H1 (cell line): ENCODE measurements around the gene CYSRT1. TPM values are rescaled to one million over a fixed set of nuclear protein-coding genes. Genes with fewer than 3 reads are reported as not detected.

Experiments
- CTCF ChIA-PET: fragments of 300-600 bp; sonication (Branson Sonifier 250); formaldehyde crosslinking; loops from one replicate; lab custom pipeline; 2021; ENCODE audit not compliant: partially characterized antibody; lab: Charles Lee
- POLR2A ChIA-PET: fragments of 300-600 bp; sonication (Branson Sonifier 250); formaldehyde crosslinking; loops from one replicate; lab custom pipeline; 2021; ENCODE audit warnings: inconsistent platforms; ENCODE audit not compliant: partially characterized antibody; lab: Charles Lee
- DNase-seq, 2 experiments: peaks; one replicate each; pipeline versions ENCODE4 v3.0.0 to v3.0.0-alpha.2; 2010 to 2022; ENCODE audit warnings: low spot score in 2 of 2, low read depth in 1 of 2, mixed read lengths in 1 of 2
- FAIRE-seq: peaks from 2 replicates; lab custom pipeline; 2011; peaks lifted over from hg19 to GRCh38; lab: Jason Lieb, UNC
- H2AFZ ChIP-seq: 2 replicates; pipeline ENCODE4 v1.8.1; 2012; ENCODE audit warnings: low read length, inconsistent platforms
- H2AK5ac ChIP-seq: 2 replicates; pipeline ENCODE4 v1.6.1; 2013; ENCODE audit warnings: low read depth, low read length
- H2BK120ac ChIP-seq: replicated peaks from 2 replicates; pipeline ENCODE3; 2013; ENCODE audit warnings: low read depth, low read length, inconsistent platforms
- H2BK12ac ChIP-seq: 2 replicates; pipeline ENCODE4 v1.6.1; 2013; ENCODE audit warnings: low read depth, low read length
- H2BK15ac ChIP-seq: 2 replicates; pipeline ENCODE4 v1.6.1; 2013; ENCODE audit warnings: low read length
- H2BK20ac ChIP-seq: 2 replicates; pipeline ENCODE4 v1.6.1; 2013; ENCODE audit warnings: low read length
- H2BK5ac ChIP-seq: 2 replicates; pipeline ENCODE4 v1.6.1; 2013; ENCODE audit warnings: low read depth, low read length
- H3K14ac ChIP-seq: 2 replicates; pipeline ENCODE4 v1.6.1; 2013; ENCODE audit warnings: inconsistent platforms; ENCODE audit not compliant: insufficient read length
- H3K18ac ChIP-seq: 2 replicates; pipeline ENCODE4 v1.6.1; 2013; ENCODE audit warnings: low read length; ENCODE audit errors: extremely low read depth
- H3K23ac ChIP-seq: 2 replicates; pipeline ENCODE4 v1.6.1; 2013; ENCODE audit warnings: inconsistent platforms; ENCODE audit not compliant: insufficient read length
- H3K23me2 ChIP-seq: 2 replicates; pipeline ENCODE4 v1.6.1; 2013; ENCODE audit warnings: low read depth, low read length
- H3K27ac ChIP-seq: 2 replicates; pipeline ENCODE4 v1.6.1; 2011; ENCODE audit warnings: low read depth, low read length, inconsistent platforms
- H3K27me3 ChIP-seq, 4 experiments: replicated peaks in 1 of 4; 1 replicate in 1 of 4; 2 replicates in 3 of 4; pipeline versions ENCODE4 v1.6.1 to v1.8.1; 2011 to 2013; ENCODE audit warnings: low read length in 3 of 4, mild to moderate bottlenecking in 3 of 4, inconsistent platforms in 2 of 4, mixed read lengths in 2 of 4, moderate library complexity in 1 of 4; ENCODE audit not compliant: control insufficient read depth in 3 of 4, insufficient read depth in 3 of 4; ENCODE audit errors: extremely low read depth in 1 of 4
- H3K36me3 ChIP-seq, 4 experiments: 2 replicates each; pipeline versions ENCODE4 v1.6.1 to v1.8.1; 2011 to 2013; ENCODE audit warnings: mild to moderate bottlenecking in 4 of 4, low read length in 3 of 4, moderate library complexity in 2 of 4, control low read depth in 1 of 4, inconsistent platforms in 1 of 4; ENCODE audit not compliant: insufficient read depth in 4 of 4, control insufficient read depth in 2 of 4
- H3K4ac ChIP-seq: replicated peaks from 2 replicates; pipeline ENCODE3; 2013; ENCODE audit warnings: low read length, low read depth, mixed read lengths, inconsistent platforms; ENCODE audit not compliant: insufficient read length
- H3K4me1 ChIP-seq, 4 experiments: replicated peaks in 1 of 4; 1 replicate in 1 of 4; 2 replicates in 3 of 4; pipeline versions ENCODE4 v1.6.1 to v1.8.1; 2011 to 2013; ENCODE audit warnings: low read length in 3 of 4, inconsistent platforms in 2 of 4, mixed read lengths in 1 of 4; ENCODE audit not compliant: insufficient read depth in 4 of 4, control insufficient read depth in 3 of 4
- H3K4me2 ChIP-seq, 2 experiments: 2 replicates each; pipeline versions ENCODE4 v1.6.1 to v1.8.1; 2011 to 2013; ENCODE audit warnings: low read depth in 2 of 2, low read length in 2 of 2, control low read depth in 1 of 2, inconsistent platforms in 1 of 2, mild to moderate bottlenecking in 1 of 2; ENCODE audit not compliant: insufficient read depth in 1 of 2
- H3K4me3 ChIP-seq, 4 experiments: fragments of 200-600, 300-600 bp in 1 of 4; sonication (generic), shearing (Covaris generic), sonication (Bioruptor Twin) in 1 of 4; 2 replicates each; pipeline versions ENCODE4 v1.5.1 to v1.8.1; 2011 to 2016; ENCODE audit warnings: low read length in 4 of 4, low read depth in 3 of 4, control low read depth in 2 of 4, inconsistent platforms in 2 of 4, mild to moderate bottlenecking in 2 of 4, mixed read lengths in 1 of 4, moderate library complexity in 1 of 4; ENCODE audit not compliant: insufficient read depth in 2 of 4; ENCODE audit errors: extremely low read depth in 1 of 4
- H3K56ac ChIP-seq: replicated peaks from 2 replicates; pipeline ENCODE3; 2013; ENCODE audit warnings: low read depth, mild to moderate bottlenecking, mixed read lengths, low read length, inconsistent platforms; ENCODE audit not compliant: insufficient read length
- H3K79me1 ChIP-seq: 2 replicates; pipeline ENCODE4 v1.6.1; 2013; ENCODE audit warnings: low read depth, low read length, control low read depth
- H3K79me2 ChIP-seq, 2 experiments: 2 replicates each; pipeline versions ENCODE4 v1.6.1 to v1.8.1; 2012 to 2013; ENCODE audit warnings: low read length in 2 of 2, mild to moderate bottlenecking in 2 of 2, inconsistent platforms in 1 of 2; ENCODE audit not compliant: insufficient read depth in 2 of 2, control insufficient read depth in 1 of 2
- H3K9ac ChIP-seq, 4 experiments: replicated peaks in 1 of 4; 1 replicate in 1 of 4; 2 replicates in 3 of 4; pipeline versions ENCODE4 v1.6.1 to v1.8.1; 2011 to 2013; ENCODE audit warnings: low read depth in 3 of 4, low read length in 3 of 4, control low read depth in 2 of 4, mild to moderate bottlenecking in 2 of 4, moderate library complexity in 2 of 4, inconsistent platforms in 1 of 4; ENCODE audit errors: extremely low read depth in 1 of 4
- H3K9me3 ChIP-seq, 2 experiments: 2 replicates each; pipeline versions ENCODE4 v1.6.1 to v1.8.1; 2012 to 2013; ENCODE audit warnings: mild to moderate bottlenecking in 2 of 2, moderate library complexity in 2 of 2, control low read depth in 1 of 2, inconsistent platforms in 1 of 2, low read depth in 1 of 2, low read length in 1 of 2, mixed read lengths in 1 of 2; ENCODE audit not compliant: insufficient read depth in 2 of 2
- H4K20me1 ChIP-seq, 2 experiments: replicated peaks in 1 of 2; 2 replicates each; pipeline versions ENCODE3 to v1.8.1; 2011 to 2013; ENCODE audit warnings: inconsistent platforms in 2 of 2, low read length in 2 of 2, mild to moderate bottlenecking in 1 of 2; ENCODE audit not compliant: insufficient read depth in 2 of 2, control insufficient read depth in 1 of 2
- H4K5ac ChIP-seq: 2 replicates; pipeline ENCODE4 v1.6.1; 2013; ENCODE audit warnings: low read length, low read depth, mixed read lengths, inconsistent platforms; ENCODE audit not compliant: insufficient read length
- H4K8ac ChIP-seq: 2 replicates; pipeline ENCODE4 v1.8.0; 2013; ENCODE audit warnings: mild to moderate bottlenecking, moderate library complexity, low read length, inconsistent platforms; ENCODE audit not compliant: insufficient read depth; ENCODE audit errors: extremely low read depth
- H4K91ac ChIP-seq: replicated peaks from 2 replicates; pipeline ENCODE3; 2013; ENCODE audit warnings: low read length, mixed read lengths, inconsistent platforms; ENCODE audit not compliant: insufficient read length
- ASH2L ChIP-seq: fragments of 200-600, 300-600 bp; sonication (generic); IDR thresholded peaks from one replicate; pipeline ENCODE4 v1.7.1; 2017; ENCODE audit warnings: low read length
- ATF2 ChIP-seq: IDR thresholded peaks from 2 replicates; pipeline ENCODE4 v1.6.1; 2012; ENCODE audit warnings: low read length, inconsistent platforms
- BACH1 ChIP-seq: IDR thresholded peaks from 2 replicates; pipeline ENCODE4 v1.6.1; 2012; ENCODE audit warnings: low read length, improper control_type of control experiment
- FOSL1 ChIP-seq: IDR thresholded peaks from 2 replicates; pipeline ENCODE4 v1.6.1; 2011; ENCODE audit warnings: mild to moderate bottlenecking, low read depth, low read length, moderate library complexity; ENCODE audit not compliant: insufficient read depth
- GTF2F1 ChIP-seq: IDR thresholded peaks from 2 replicates; pipeline ENCODE4 v1.6.1; 2012; ENCODE audit warnings: low read depth, low read length, improper control_type of control experiment, borderline replicate concordance
- JUN ChIP-seq: IDR thresholded peaks from 2 replicates; pipeline ENCODE4 v1.6.1; 2011; ENCODE audit warnings: low read depth, mild to moderate bottlenecking, improper control_type of control experiment, low read length
- NANOG ChIP-seq: IDR thresholded peaks from 2 replicates; pipeline ENCODE4 v1.6.1; 2011; ENCODE audit warnings: low read length, low read depth, mild to moderate bottlenecking, inconsistent platforms; ENCODE audit not compliant: insufficient read depth, poor library complexity, severe bottlenecking
- POLR2A ChIP-seq, 2 experiments: IDR thresholded peaks; 1 replicate in 1 of 2; 2 replicates in 1 of 2; pipeline ENCODE4 v1.6.1; 2011; ENCODE audit warnings: low read depth in 2 of 2, low read length in 2 of 2, mild to moderate bottlenecking in 2 of 2; ENCODE audit errors: control extremely low read depth in 1 of 2
- SP4 ChIP-seq: IDR thresholded peaks from 2 replicates; pipeline ENCODE4 v1.6.1; 2012; ENCODE audit warnings: low read length, inconsistent platforms
- TAF1 ChIP-seq: IDR thresholded peaks from 2 replicates; pipeline ENCODE4 v1.6.1; 2011; ENCODE audit warnings: mild to moderate bottlenecking, low read depth, low read length
- TAF7 ChIP-seq: optimal IDR thresholded peaks from 2 replicates; pipeline ENCODE3; 2011; ENCODE audit warnings: low read depth, mild to moderate bottlenecking, inconsistent platforms, low read length, moderate library complexity, borderline replicate concordance
- TCF12 ChIP-seq: IDR thresholded peaks from 2 replicates; pipeline ENCODE4 v1.6.1; 2011; ENCODE audit warnings: low read depth, mild to moderate bottlenecking, low read length
- ZNF274 ChIP-seq: IDR thresholded peaks from 2 replicates; pipeline ENCODE4 v1.7.0; 2012; ENCODE audit warnings: low read length, borderline replicate concordance; ENCODE audit errors: extremely low read depth
- WGBS, 2 experiments: shearing (Covaris generic) in 1 of 2; methylation state at CpG; one replicate each; pipeline versions ENCODE4 v1.1.6 to v1.1.7; 2013 to 2015; ENCODE audit warnings: low lambda C conversion rate in 2 of 2, mixed read lengths in 2 of 2, inconsistent platforms in 1 of 2, low coverage in 1 of 2, missing lambda C conversion rate in 1 of 2; ENCODE audit not compliant: insufficient replicate concordance in 2 of 2, insufficient coverage in 1 of 2, insufficient read length in 1 of 2; ENCODE audit errors: extremely low coverage in 1 of 2, missing lambda C conversion rate in 1 of 2; 5-methylcytosine and 5-hydroxymethylcytosine counted together
- polyA plus RNA-seq, 7 experiments: library from polyadenylated mRNA; depleted of rRNA in 3 of 7; stranded (reverse) in 5 of 7; unstranded in 2 of 7; fragments of >200 nt in 5 of 7; fragments of 200-250 nt in 2 of 7; gene quantifications; 1 replicate in 5 of 7; 2 replicates in 1 of 7; 4 replicates in 1 of 7; pipeline versions ENCODE4 v1.2.1 to v1.2.3, GENCODE V29; 2011 to 2013; ENCODE audit warnings: missing spikeins in 2 of 7, mixed read lengths in 2 of 7
- total RNA-seq: library from RNA; stranded (reverse); fragmentation: NEBNext Ultra II Directional; extraction: Animal tissue kit (Norgen Biotek cat#: 25700); gene quantifications from 2 replicates; pipeline ENCODE4 v1.2.1, GENCODE V29; 2021

The CYSRT1 gene
- total and polyA plus RNA-seq, 2 of the 8 experiments (the other 6 are each of a cell fraction or from before 2014, with no cell fraction given) = 1.0 to 6.5 TPM

DNA sequence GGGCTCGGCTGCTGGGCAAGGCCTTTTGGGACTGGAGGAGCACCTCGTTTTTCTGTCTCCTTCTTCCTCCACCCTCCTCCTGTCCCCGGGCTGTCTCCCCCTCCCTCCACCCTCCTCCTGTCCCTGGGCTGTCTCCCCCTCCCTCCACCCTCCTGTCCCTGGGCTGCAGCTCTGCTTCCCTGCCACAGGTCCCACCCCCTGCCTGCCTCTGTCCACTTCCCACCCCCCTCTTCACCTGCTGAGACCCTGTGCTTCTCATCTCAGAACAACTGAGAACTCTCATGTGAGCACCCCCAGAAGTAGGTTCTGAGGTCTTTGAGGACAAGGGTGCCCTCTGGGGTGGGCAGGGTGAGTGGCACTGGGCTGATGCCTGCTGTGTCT, 46.7 kb downstream of the CYSRT1 start:
- Histone ChIP-seq H2BK15ac (no peak overlapping the region), H4K8ac (no peak overlapping the region), H2BK12ac (no peak overlapping the region), H3K79me1 (no peaks in the 10 kb centered on the region), H2BK20ac (no peak overlapping the region), H3K27me3 (no peaks in the 10 kb centered on the region), H3K4ac (no peak overlapping the region), H3K56ac (no peak overlapping the region), H4K20me1 (peaks cover 4 to 9% of the 10 kb centered on the region in 2 experiments), H4K91ac (no peak overlapping the region), H3K9ac (no peak overlapping the region), H2AK5ac (no peak overlapping the region), H3K23me2 (peaks cover 2% of the 10 kb centered on the region; the same call in 1 of the 2 replicates), H3K27ac (no peak overlapping the region), H3K18ac (no peak overlapping the region), H3K36me3 (peaks cover 0 to 21% (median 14%) of the 10 kb centered on the region in 4 experiments; a peak in 6 of 8 replicates), H3K4me2 (no peak overlapping the region), H3K23ac (no peak overlapping the region), H3K79me2 (no peaks in the 10 kb centered on the region), H3K4me1 (peaks cover 0 to 11% (median 6%) of the 10 kb centered on the region in 4 experiments; a peak in 6 of 7 replicates), H3K14ac (no peak overlapping the region), H2BK5ac (no peak overlapping the region), H3K9me3 (no peaks in the 10 kb centered on the region), H2BK120ac (no peak overlapping the region), H4K5ac (no peak overlapping the region), H2AFZ (no peak overlapping the region), H3K4me3 (no peak overlapping the region)
- DNase-seq = no peak
- CTCF ChIA-PET = interaction anchor here (1.0 kb wide), 1 partner anchor 17 kb away, joined by 3 read pairs; the partner anchor contains the start of gene NELFB
- POLR2A ChIA-PET = interaction anchor here (0.7 to 47.8 kb wide), 4 partner anchors 10 to 37 kb away, joined by 3 to 1462 read pairs (median 4); partner anchors contain the start of genes CYSRT1, NDOR1, NELFB and RNF208
- 86% methylated on average over 1 of the region's 3 CpGs; no CpG with 5 or more reads in 1 of the 2 experiments for WGBS, 2 experiments
- no peak for FAIRE-seq
- TF ChIP-seq GTF2F1 (no peak), TAF1 (no peak), ASH2L (no peak), ATF2 (no peak), TAF7 (no peak), SP4 (no peak), BACH1 (no peak), POLR2A (IDR thresholded peaks at IDR 0.05; ENCODE audit: control extremely low read depth in 1 of 2, low read depth in 2 of 2, low read length in 2 of 2) (no peak), TCF12 (no peak), NANOG (no peak), ZNF274 (no peak), FOSL1 (no peak), JUN (no peak)
